SK-N-SH treated with all-trans-retinoic acid at 6 μM for 48 hours (cell line): ENCODE data around the gene SNX18.
"Not testable (repeated sequence)": the region's sequence is repeated elsewhere in the genome, so short reads cannot be mapped to it uniquely, and the experiment has no call there.

Experiments used
- ARNTL ChIP-seq: fragments of 450-650 bp; formaldehyde crosslinking; IDR thresholded peaks from 2 replicates; pipeline ENCODE4 v1.5.0; 2020; ENCODE audit warnings: low read depth, mild to moderate bottlenecking, moderate library complexity, borderline replicate concordance
- BACH2 ChIP-seq: fragments of 250-450 bp; sonication (Bioruptor Pico); IDR thresholded peaks from 2 replicates; pipeline ENCODE4 v1.9.0; 2021; ENCODE audit warnings: mild to moderate bottlenecking, borderline replicate concordance
- GLIS3 ChIP-seq: fragments of 250-450 bp; sonication (Bioruptor Pico); IDR thresholded peaks from 2 replicates; pipeline ENCODE4 v1.5.0; 2020; ENCODE audit warnings: mild to moderate bottlenecking, moderate library complexity
- ISL1 ChIP-seq: fragments of 250-450 bp; sonication (Bioruptor Pico); IDR thresholded peaks from 2 replicates; pipeline ENCODE4 v2.1.2; 2022; ENCODE audit warnings: mild to moderate bottlenecking, moderate library complexity
- OSR1 ChIP-seq: fragments of 250-450 bp; sonication (Bioruptor Pico); IDR thresholded peaks from 2 replicates; pipeline ENCODE4 v1.8.0; 2022; ENCODE audit warnings: moderate library complexity, mild to moderate bottlenecking, inconsistent platforms
- PPARA ChIP-seq: fragments of 250-450 bp; sonication (Bioruptor Pico); IDR thresholded peaks from 2 replicates; pipeline ENCODE4 v1.5.0; 2020; ENCODE audit warnings: mild to moderate bottlenecking, borderline replicate concordance
- RARB ChIP-seq: fragments of 250-450 bp; sonication (Bioruptor Pico); IDR thresholded peaks from 2 replicates; pipeline ENCODE4 v1.8.0; 2021; ENCODE audit warnings: mild to moderate bottlenecking, moderate library complexity
- SNAI2 ChIP-seq: fragments of 250-450 bp; sonication (Bioruptor Pico); IDR thresholded peaks from 2 replicates; pipeline ENCODE4 v1.5.0; 2020; ENCODE audit warnings: mild to moderate bottlenecking, moderate library complexity
- TSHZ2 ChIP-seq: fragments of 250-450 bp; sonication (Bioruptor Pico); IDR thresholded peaks from 2 replicates; pipeline ENCODE4 v1.5.0; 2020; ENCODE audit warnings: mild to moderate bottlenecking, moderate library complexity
- ZFP3 ChIP-seq: fragments of 250-450 bp; sonication (Bioruptor Pico); IDR thresholded peaks from 2 replicates; pipeline ENCODE4 v1.5.0; 2020; ENCODE audit warnings: mild to moderate bottlenecking, moderate library complexity
- ZFP30 ChIP-seq: fragments of 450-650 bp; formaldehyde crosslinking; IDR thresholded peaks from 2 replicates; pipeline ENCODE4 v1.5.0; 2022; ENCODE audit warnings: mild to moderate bottlenecking, moderate library complexity
- ZNF70 ChIP-seq: fragments of 450-650 bp; formaldehyde crosslinking; IDR thresholded peaks from 2 replicates; pipeline ENCODE4 v1.5.0; 2020; ENCODE audit warnings: mild to moderate bottlenecking, moderate library complexity
- TF ChIP-seq, protein P1 (sequence below): fragments of 250-450 bp; sonication (Bioruptor Pico); IDR thresholded peaks from 2 replicates; pipeline ENCODE4 v1.8.0; 2020; ENCODE audit warnings: mild to moderate bottlenecking, moderate library complexity, borderline replicate concordance
- TF ChIP-seq, protein P2 (sequence below): fragments of 250-450 bp; sonication (Bioruptor Pico); IDR thresholded peaks from 2 replicates; pipeline ENCODE4 v1.5.1; 2020; ENCODE audit warnings: low read depth, mild to moderate bottlenecking, moderate library complexity

- not testable (repeated sequence) for TF ChIP-seq TSHZ2; ZFP30; ZFP3 (CRISPR knock-in tag); ZNF70 (CRISPR knock-in tag); GLIS3 (CRISPR knock-in tag); ARNTL (CRISPR knock-in tag); SNAI2 (CRISPR knock-in tag); OSR1 (CRISPR knock-in tag); RARB (CRISPR knock-in tag); PPARA (CRISPR knock-in tag); BACH2; ISL1
- TF ChIP-seq, protein P1, sequence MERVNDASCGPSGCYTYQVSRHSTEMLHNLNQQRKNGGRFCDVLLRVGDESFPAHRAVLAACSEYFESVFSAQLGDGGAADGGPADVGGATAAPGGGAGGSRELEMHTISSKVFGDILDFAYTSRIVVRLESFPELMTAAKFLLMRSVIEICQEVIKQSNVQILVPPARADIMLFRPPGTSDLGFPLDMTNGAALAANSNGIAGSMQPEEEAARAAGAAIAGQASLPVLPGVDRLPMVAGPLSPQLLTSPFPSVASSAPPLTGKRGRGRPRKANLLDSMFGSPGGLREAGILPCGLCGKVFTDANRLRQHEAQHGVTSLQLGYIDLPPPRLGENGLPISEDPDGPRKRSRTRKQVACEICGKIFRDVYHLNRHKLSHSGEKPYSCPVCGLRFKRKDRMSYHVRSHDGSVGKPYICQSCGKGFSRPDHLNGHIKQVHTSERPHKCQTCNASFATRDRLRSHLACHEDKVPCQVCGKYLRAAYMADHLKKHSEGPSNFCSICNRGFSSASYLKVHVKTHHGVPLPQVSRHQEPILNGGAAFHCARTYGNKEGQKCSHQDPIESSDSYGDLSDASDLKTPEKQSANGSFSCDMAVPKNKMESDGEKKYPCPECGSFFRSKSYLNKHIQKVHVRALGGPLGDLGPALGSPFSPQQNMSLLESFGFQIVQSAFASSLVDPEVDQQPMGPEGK (CRISPR knock-in tag) = not testable (repeated sequence)
- TF ChIP-seq, protein P2, sequence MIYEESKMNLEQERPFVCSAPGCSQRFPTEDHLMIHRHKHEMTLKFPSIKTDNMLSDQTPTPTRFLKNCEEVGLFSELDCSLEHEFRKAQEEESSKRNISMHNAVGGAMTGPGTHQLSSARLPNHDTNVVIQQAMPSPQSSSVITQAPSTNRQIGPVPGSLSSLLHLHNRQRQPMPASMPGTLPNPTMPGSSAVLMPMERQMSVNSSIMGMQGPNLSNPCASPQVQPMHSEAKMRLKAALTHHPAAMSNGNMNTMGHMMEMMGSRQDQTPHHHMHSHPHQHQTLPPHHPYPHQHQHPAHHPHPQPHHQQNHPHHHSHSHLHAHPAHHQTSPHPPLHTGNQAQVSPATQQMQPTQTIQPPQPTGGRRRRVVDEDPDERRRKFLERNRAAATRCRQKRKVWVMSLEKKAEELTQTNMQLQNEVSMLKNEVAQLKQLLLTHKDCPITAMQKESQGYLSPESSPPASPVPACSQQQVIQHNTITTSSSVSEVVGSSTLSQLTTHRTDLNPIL = not testable (repeated sequence)
Observed at GRCh38 chr5:54536861-54537260, 19.3 kb downstream of the SNX18 start.
